ENCODE results near the gene CACYBP.

- TF ChIP-seq ZNF274 (IDR thresholded peaks at IDR 0.05; ENCODE audit: low read depth, low read length) (no peak), YY1 (IDR thresholded peaks at IDR 0.05; ENCODE audit: insufficient read depth, insufficient read length) (no peak), SUZ12 (IDR thresholded peaks at IDR 0.05; ENCODE audit: extremely low read depth, insufficient read depth, insufficient read length) (no peak)
These were observed 5.5 kb downstream of the CACYBP start for GRCh38 chr1:175005085-175005783.
